ENCODE results near the gene CCL2.

DNA sequence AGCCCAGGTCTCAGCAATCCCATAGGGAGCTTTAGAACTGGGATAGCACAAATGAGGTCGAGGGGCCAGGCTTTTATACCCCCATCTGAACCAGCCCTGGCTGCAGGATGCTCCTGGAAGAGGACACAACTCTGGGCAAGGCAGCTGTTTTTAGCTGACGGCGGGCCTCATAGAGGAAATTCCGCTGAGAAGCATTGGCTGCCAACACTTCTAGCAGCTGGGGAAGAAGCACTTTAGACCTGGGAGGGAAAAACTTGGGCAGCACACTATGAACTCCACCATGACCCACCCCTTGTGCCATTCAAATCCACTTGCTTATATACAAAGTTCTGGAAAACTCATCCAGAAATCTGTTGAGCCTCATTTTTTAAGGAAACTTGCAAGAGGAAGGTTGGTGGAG lies 35.5 kb downstream of the CCL2 start:
- TF ChIP-seq, protein P1, sequence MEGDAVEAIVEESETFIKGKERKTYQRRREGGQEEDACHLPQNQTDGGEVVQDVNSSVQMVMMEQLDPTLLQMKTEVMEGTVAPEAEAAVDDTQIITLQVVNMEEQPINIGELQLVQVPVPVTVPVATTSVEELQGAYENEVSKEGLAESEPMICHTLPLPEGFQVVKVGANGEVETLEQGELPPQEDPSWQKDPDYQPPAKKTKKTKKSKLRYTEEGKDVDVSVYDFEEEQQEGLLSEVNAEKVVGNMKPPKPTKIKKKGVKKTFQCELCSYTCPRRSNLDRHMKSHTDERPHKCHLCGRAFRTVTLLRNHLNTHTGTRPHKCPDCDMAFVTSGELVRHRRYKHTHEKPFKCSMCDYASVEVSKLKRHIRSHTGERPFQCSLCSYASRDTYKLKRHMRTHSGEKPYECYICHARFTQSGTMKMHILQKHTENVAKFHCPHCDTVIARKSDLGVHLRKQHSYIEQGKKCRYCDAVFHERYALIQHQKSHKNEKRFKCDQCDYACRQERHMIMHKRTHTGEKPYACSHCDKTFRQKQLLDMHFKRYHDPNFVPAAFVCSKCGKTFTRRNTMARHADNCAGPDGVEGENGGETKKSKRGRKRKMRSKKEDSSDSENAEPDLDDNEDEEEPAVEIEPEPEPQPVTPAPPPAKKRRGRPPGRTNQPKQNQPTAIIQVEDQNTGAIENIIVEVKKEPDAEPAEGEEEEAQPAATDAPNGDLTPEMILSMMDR (IDR thresholded peaks at IDR 0.05 in 2 of 3, conservative IDR thresholded peaks at IDR 0.05 in 1 of 3; ENCODE audit: borderline replicate concordance in 1 of 3, insufficient read depth in 1 of 3, low read depth in 2 of 3, low read length in 2 of 3): no peak
- TF ChIP-seq ZNF274 (IDR thresholded peaks at IDR 0.05; ENCODE audit: low read depth, low read length): no peak
- TF ChIP-seq, protein P2, sequence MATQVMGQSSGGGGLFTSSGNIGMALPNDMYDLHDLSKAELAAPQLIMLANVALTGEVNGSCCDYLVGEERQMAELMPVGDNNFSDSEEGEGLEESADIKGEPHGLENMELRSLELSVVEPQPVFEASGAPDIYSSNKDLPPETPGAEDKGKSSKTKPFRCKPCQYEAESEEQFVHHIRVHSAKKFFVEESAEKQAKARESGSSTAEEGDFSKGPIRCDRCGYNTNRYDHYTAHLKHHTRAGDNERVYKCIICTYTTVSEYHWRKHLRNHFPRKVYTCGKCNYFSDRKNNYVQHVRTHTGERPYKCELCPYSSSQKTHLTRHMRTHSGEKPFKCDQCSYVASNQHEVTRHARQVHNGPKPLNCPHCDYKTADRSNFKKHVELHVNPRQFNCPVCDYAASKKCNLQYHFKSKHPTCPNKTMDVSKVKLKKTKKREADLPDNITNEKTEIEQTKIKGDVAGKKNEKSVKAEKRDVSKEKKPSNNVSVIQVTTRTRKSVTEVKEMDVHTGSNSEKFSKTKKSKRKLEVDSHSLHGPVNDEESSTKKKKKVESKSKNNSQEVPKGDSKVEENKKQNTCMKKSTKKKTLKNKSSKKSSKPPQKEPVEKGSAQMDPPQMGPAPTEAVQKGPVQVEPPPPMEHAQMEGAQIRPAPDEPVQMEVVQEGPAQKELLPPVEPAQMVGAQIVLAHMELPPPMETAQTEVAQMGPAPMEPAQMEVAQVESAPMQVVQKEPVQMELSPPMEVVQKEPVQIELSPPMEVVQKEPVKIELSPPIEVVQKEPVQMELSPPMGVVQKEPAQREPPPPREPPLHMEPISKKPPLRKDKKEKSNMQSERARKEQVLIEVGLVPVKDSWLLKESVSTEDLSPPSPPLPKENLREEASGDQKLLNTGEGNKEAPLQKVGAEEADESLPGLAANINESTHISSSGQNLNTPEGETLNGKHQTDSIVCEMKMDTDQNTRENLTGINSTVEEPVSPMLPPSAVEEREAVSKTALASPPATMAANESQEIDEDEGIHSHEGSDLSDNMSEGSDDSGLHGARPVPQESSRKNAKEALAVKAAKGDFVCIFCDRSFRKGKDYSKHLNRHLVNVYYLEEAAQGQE (IDR thresholded peaks at IDR 0.05; ENCODE audit: low read depth): no peak
- TF ChIP-seq, protein P3, sequence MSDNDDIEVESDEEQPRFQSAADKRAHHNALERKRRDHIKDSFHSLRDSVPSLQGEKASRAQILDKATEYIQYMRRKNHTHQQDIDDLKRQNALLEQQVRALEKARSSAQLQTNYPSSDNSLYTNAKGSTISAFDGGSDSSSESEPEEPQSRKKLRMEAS (IDR thresholded peaks at IDR 0.05): no peak
- TF ChIP-seq POLR2A (IDR thresholded peaks at IDR 0.05; ENCODE audit: borderline replicate concordance, extremely low read depth, insufficient read depth, insufficient read length): no peak
- no peak for TF ChIP-seq CEBPB (IDR thresholded peaks at IDR 0.05; ENCODE audit: low read depth)
- TF ChIP-seq ZFX (IDR thresholded peaks at IDR 0.05): no peak
- no peak for TF ChIP-seq EGR1 (IDR thresholded peaks at IDR 0.05; ENCODE audit: low read depth)
- no peak for TF ChIP-seq EZH2 (IDR thresholded peaks at IDR 0.05)
- TF ChIP-seq SRF (IDR thresholded peaks at IDR 0.05; ENCODE audit: low read depth): no peak
- TF ChIP-seq RAD21 (IDR thresholded peaks at IDR 0.05; ENCODE audit: low read depth): no peak
- TF ChIP-seq SP1 (IDR thresholded peaks at IDR 0.05; ENCODE audit: low read depth): no peak
- TF ChIP-seq POLR2AphosphoS5 (IDR thresholded peaks at IDR 0.05; ENCODE audit: low read depth, low read length): no peak
- no peak for TF ChIP-seq TCF7L2 (IDR thresholded peaks at IDR 0.05; ENCODE audit: borderline replicate concordance, extremely low read depth, insufficient read depth, insufficient read length)

Measured in HCT116 (cell line).